Left hindlimb (tissue), 1 donor: ENCODE measurements around the gene CTSG.
"Not testable (repeated sequence)": the region's sequence is repeated elsewhere in the genome, so short reads cannot be mapped to it uniquely, and the experiment has no call there.

Source experiments
- DNase-seq: peaks from one replicate; pipeline ENCODE4 v3.0.0-alpha.2; 2018

Gene CTSG

GRCh38 chr14:24576182-24576581, at the start of gene CTSG:
CTSG (minus strand) TSS chr14:24576250; CDS start chr14:24576223, 27 bp downstream.
- no peak for DNase-seq

- DNase-seq, result no peak
These were observed 37.7 kb upstream of the CTSG start for GRCh38 chr14:24613747-24614146.

GRCh38 chr14:24613241-24613640, 37.2 kb upstream of the CTSG start:
- DNase-seq, result no peak

GRCh38 chr14:24612196-24612595, 36.1 kb upstream of the CTSG start:
- no peak for DNase-seq

- DNase-seq, result no peak
These were observed 33.8 kb upstream of the CTSG start, which contains the start of gene GZMH for GRCh38 chr14:24609655-24610344. GZMH (minus strand) TSS chr14:24609685; CDS start chr14:24609613, 72 bp downstream.

GRCh38 chr14:24607635-24608514, 31.8 kb upstream of the CTSG start:
- DNase-seq, result no peak

- DNase-seq, result no peak
These were observed 31.0 kb upstream of the CTSG start for GRCh38 chr14:24607081-24607480.

- no peak for DNase-seq
These were observed 30.2 kb upstream of the CTSG start for GRCh38 chr14:24606297-24606696.

GRCh38 chr14:24605435-24606190, 29.6 kb upstream of the CTSG start:
- DNase-seq, result no peak

GRCh38 chr14:24597403-24597802, 21.4 kb upstream of the CTSG start:
- DNase-seq, result no peak

- DNase-seq, result no peak
These were observed 19.2 kb upstream of the CTSG start for GRCh38 chr14:24595073-24595808.

GRCh38 chr14:24591004-24591403, 15.0 kb upstream of the CTSG start:
- not testable (repeated sequence) for DNase-seq

GRCh38 chr14:24584402-24584801, 8.4 kb upstream of the CTSG start:
- DNase-seq, result not testable (repeated sequence)

- no peak for DNase-seq
These were observed 2.5 kb upstream of the CTSG start for GRCh38 chr14:24578558-24578957.

- no peak for DNase-seq
These were observed 721 bp upstream of the CTSG start for GRCh38 chr14:24576771-24577170.

GRCh38 chr14:24574206-24574774, 1.8 kb downstream of the CTSG start:
- DNase-seq, result no peak

- no peak for DNase-seq
These were observed 9.7 kb downstream of the CTSG start for GRCh38 chr14:24566318-24566717.

- no peak for DNase-seq
These were observed 10.3 kb downstream of the CTSG start for GRCh38 chr14:24565766-24566165.

GRCh38 chr14:24563505-24563904, 12.5 kb downstream of the CTSG start:
- no peak for DNase-seq

- DNase-seq, result no peak
These were observed 19.3 kb downstream of the CTSG start for GRCh38 chr14:24556756-24557155.

GRCh38 chr14:24549064-24549463, 27.0 kb downstream of the CTSG start:
- not testable (repeated sequence) for DNase-seq

- DNase-seq, result no peak
These were observed 33.6 kb downstream of the CTSG start for GRCh38 chr14:24542346-24542936.
